Fibroblast of gingiva (primary cell): ENCODE data around the gene PODXL2.
"Not testable (repeated sequence)": the region's sequence is repeated elsewhere in the genome, so short reads cannot be mapped to it uniquely, and the experiment has no call there.

Experiments
- DNase-seq: peaks from one replicate; pipeline ENCODE4 v3.0.0-alpha.2; 2011; ENCODE audit warnings: low read depth

Gene PODXL2

DNA sequence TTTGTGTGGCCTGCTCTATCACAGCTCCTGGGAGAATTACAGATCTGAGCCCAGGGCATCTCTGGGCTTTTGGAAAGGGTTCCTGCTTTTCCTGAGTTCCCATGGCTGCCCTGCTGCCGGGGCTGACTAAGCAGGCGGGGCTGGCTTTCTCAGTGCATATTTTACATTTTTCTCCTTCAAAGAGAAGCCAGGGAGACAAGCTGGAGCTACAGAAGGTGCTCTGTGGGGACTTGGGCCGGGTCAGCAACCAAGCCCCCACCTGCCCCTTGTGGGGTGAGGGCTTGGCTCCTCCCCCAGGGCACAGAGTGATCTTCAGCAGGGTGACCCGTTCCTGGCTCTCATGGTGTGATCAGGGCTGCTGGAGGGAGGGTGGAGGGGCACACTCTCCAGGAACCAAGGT is 61.1 kb downstream of the PODXL2 start:
- peak; percentile 34 for DNase-seq

DNA sequence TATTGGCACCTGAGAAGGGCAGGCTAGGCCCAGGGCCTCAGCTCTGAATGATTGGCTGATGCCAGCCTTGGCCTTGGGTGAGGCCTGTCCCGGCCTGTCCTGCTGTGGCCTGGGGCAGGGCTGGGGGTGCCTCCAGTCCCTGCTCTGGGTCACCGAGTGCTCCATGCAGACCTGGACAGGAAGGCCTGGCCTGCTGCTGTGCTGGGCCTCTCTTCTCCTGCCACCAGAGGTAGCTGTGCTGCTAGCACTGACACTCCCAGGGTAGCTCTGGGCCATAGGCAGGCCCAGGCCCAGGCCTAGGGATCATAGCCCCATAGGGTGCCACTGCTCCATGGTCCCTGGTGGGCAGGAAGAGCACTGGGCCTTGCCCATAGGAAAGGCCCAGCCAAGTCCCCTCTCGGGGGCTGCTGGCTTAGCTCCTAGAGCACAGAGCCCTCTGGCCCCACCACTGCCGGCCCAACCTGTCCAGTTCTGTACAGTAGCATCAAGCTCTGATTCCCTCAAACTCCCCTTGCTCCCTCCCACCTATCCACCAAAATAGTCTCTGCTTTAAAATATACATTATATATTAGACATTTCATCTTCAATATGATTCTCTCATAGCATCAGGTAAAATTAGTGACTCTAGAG is 62.0 kb downstream of the PODXL2 start:
- peak; percentile 48 for DNase-seq

DNA sequence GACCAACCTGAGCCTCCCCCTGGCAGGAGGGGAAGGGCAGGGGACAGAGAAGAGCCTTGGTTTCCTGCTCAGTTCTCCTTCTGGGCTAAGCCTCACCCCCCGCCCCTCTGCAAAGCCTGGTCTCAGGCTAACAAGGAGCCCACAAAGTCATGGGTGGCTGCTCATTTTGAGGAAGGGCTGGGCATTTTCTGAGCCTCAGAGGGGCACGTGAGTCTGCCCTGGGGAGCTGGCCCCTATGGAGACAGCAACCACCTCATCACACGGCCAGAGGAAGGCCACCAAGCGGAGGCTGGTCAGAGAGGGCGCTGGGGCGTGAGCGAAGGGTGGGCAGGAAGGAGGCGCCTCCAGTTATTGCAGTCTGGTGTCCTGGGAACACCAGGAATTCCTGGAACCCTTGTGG is 62.5 kb downstream of the PODXL2 start:
- DNase-seq = no peak

DNA sequence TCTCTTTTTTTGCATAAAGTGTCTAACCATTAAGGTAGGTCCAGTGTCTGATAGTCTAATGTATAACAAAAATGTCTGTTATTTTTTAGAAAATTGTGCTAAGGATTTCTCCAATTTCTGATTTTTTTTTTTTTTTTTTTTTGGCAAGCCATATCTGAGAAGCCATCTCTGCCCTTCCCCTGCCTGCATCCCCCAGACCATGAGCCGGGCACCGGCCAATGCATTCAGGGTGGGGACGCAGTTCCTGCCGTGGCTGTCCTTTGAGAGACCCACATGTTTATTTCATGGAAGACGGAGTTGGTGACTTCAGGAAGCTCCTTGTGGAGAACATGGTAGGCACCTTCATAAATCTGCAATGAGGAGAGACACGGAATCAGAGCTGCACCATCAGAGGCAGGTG is 63.0 kb downstream of the PODXL2 start:
- no peak for DNase-seq

DNA sequence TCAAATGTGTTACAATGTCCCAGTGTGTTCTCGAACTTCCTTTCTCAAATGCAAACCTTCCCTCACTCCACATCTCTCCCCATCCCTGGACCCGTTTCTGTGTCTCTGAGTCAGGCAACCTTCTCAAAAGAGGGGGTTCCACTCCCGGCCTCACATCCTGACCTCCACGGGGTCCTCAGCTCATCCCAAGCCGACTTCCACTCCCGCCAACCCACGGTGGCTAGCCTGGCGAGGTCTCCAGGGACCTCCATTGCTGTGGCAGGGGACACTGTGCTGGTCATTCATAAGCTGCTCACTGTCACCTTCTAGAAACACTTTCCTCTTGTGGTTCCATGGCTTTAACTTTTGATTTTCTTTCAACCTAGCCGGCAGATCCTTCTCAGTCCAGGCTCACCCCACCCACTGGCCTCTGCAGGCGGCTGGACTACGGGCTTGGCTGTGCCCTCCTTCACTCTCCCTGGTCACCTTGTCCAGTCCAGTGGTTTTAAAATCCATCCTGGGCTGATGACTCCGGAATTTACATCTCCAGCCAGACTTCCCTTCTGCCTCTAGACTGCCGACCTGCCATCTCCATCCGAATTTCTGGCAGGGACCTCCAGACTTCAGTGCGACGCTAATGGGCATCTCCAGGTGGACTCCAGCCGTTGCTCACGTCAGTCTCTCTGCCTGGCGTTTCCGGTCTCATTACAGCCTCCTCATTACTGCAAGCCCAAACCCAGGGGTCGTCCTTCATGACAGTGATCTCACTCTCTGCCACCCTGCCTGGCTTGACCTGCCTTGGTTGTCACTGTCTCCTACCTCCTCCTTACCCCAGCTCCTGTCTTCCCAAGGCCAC is 63.7 kb downstream of the PODXL2 start:
- DNase-seq = no peak

DNA sequence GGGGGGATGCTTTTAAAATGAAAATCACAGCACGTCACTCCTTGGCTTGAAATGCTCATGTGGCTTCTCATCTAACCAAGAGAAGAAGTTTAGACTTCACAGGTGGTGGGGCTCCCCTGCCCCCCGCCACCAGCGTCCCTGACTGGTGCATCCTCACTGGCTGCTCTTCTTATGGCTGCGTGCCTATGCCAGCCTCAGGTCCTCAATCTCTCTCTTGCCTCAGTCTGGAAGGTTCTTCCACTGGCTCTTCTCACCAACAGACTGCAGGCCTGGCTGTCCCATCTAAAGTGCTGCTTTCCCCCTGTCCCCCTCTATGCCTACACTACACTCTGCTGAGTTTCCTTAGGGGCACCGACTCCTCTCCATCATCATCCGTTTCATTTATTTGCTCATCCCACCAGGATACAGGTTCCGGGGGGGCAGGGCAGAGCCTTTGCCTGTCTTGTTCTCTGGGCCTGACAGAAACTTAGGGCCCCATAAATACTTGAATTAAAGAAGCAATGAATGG is 64.4 kb downstream of the PODXL2 start:
- DNase-seq = no peak

DNA sequence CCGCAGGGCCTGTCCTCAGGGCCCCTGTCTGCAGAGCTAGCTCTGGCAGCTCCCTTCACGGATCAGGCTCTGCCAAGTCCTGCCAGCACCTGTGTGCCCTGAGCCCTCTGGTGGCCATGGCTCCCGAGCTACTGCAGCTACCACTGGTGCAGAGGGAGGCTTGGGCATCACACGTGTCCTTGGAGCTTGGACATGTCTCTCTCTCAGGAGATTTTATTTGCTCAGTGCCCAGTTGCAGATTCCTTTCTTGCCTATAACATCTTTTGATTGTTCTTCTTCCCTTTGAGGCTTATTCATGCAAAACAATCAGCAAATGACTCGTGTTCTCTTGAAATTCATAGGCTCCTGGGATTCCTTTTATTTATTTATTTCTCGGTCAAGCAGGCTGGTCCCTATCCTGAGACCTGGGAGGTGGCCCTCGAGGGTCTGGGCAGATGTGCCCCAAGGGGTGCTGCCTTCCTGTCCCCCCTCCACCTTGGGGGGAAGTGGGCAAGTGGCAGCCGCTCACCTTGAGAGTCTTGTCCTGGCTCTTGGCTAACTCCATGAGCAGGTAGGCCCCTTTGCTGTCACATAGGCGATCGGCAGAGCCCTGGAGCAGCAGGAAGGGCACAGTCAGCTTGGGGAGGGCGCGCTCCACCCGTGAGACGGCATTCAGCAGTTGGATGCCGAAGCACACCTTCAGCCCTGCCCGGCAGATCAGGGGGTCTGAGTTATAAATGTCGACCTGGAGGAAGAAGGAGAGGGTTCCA is 65.7 kb downstream of the PODXL2 start:
- no peak for DNase-seq

DNA sequence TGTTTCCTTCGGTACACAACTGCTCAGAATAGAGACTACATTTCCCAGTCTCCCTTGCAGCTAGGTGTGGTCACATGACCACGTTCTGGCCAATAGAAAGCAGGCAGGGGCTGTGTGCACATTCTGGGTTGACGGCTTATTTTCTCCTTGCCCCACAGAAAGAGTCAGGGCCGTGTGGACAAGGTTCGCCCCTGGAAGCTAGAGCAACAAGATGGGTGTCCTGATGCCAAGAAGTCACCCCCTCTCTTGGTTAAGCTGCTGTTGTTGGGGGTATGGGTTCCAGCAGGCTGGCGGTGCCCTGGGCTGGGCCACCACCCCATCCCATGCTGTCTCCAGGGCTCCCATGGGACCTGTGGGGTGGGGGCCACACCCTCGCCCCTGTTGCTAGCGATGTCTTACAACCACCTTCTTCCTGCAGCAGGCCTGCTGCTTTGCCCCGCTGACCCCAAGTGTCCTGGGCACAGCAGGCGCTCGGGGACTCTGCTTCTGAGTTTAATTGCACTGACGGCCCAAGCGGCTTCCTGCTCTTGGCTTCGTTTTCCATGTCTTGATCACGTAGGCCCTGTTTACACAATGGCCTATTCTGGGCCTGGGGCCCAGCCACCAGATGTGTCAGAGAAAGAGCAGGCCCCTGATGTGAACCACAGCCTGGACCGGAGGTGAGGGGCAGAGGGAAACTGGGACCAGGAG is 68.7 kb downstream of the PODXL2 start:
- peak; percentile 91 for DNase-seq

DNA sequence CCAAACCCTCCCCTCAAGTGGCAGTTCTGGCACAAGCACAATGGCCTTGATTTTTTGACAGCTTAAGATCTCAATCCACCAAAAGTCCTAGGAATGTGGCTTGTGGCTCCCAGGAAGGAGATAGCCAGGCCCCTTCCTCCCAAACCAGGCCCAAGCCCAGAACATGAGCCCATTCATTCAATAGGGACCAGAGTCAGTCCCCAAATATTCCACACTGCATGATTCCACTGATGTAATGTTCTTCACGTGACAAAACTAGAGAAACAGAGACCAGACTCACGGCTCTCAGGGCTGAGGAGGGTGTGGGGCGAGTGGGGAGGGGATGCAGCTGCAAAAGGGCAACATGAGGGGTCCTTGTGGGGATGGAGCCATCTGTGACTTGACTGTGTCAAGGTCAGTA is 69.3 kb downstream of the PODXL2 start:
- no peak for DNase-seq

DNA sequence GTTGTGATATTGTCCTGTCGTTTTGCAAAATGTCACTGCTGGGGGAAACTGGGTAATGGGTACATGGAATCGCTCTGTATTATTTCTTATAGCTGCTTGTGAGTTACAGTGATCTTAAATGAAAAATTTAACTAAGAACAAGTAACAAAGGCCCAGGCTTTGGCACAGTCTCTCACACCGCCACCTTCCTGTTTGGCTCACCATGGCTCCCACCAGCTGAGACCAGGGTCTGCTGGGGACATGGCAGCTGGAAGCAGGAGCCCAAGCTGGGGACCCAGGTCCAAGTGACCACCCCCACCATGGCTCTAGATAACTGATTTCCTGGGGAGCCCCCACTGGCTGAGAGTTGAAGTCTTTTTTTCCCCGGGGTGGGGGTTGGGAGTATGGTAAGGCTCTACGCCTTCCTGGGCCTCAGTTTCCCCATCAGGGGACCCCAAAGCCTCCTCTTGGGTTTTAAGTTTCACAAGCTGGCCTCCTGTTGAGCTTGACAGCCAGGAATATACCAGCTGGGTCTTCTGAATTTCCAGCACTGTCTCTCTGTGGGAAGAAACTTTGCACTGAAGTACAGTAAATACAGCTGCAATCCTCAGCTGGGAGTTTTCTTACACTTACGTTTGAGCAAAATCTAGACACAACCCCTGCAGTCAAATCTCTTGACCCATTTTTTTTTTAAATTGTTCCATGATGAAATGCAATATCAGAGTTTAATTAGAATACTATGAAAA is 69.9 kb downstream of the PODXL2 start:
- no peak for DNase-seq

DNA sequence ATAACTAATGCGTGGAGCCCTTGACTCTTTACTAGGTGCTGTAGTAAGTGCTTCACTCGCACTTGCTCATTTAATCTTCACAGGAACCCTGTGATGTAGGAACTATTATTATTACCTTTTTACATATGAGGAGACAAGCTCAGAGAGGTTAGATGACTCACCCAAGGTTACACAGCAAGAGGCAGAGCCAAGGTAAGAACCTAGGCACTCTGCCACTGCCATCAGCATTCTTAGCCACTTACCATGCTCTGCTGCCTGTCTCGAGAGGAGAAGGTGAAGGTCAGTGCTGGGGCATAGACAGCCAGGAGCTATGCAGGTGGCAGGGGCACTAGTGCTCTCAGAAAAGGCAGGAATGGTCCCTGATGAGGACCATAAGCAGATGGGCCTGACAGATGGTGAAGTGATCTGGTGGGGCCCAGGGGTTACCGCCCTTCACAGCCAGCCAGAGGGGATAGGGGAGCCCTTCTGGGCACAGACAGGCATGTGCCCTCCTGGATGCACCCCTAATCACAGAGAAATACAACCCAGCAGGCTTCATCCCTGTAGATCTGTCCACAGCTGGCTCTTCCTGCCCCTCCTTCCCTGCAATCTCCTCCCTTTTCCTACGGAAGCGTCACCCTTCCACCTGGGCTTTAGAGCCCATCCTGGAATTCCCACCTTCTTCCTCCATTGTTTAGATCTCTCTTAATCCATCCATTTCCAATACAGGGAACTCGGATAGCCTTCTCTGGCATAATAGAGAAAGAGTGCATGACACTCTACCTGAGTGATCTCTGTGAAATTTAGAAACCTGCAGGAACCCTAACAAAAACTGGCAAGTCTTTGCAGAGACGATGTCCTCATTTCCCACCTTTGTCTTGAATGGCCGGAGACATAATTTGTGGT is 70.7 kb downstream of the PODXL2 start:
- no peak for DNase-seq

DNA sequence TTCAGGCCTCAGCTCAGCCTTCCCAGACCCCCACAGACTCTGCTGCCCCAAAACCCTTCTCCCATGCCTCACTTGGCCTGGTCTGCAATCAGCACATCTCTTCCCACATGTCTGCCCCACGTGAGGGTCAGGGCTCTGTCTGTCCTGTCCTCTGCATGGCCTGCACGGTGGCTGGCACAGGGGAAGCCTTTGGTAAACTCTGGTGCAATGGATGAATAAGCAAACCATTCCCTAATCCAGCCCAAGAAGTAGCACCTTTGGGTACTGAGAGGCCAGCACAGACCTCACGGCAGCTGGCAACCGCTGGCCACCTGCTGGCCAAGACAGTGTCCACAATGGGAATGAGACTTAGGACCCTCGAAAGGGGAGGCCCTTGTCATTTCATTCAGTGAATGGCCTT is 71.4 kb downstream of the PODXL2 start:
- DNase-seq = no peak

DNA sequence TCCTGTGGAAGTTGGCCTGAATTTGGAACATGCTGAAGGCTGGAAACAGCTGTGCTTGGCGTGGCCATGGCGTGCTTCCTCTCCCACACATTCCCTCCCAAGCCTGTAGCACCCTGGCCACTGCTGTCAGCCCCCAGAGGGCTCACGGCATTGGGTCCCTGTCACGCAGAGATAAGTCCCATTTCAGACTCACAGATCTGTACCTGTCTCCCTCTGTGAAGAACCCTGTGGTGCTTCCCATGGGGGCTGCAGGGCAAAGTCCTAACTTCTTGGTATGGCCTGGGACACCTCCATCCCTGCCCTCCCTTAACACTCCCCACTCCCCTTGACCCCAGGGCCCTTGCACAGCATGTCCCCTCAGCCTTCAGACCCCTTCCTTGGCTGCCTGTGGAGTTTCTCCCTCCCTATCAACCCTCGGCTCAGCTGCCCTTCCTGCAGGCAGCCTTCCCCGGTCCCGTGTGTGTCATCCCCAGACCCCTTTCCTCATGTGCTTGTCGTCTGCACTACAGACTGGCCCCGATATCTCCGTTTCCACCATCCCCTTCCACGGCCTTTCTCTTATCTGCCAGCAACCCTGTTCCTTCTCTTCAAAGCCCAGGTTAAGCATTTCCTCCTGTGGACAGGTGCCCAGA is 72.4 kb downstream of the PODXL2 start:
- no peak for DNase-seq

DNA sequence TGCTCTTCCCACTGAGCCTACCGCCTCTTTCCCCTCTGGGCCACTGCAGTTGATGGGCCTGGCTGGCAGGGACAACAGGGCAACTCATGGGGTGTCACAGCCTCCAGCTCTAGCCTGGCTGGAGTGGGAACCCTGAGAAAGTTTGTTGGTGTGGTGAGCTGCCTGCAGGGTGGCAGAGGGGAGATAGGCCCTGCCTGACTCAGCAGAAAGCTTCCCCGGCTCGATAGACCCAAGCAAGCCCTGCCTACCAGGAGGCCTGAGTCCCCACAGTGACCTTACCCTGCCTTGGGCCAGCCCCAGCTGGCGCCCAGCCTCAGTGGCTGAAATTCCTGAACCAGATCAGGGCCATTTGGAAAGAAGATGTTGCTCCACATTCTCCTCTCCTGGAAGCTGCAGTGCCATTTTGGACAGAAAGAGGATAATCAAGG is 73.2 kb downstream of the PODXL2 start:
- peak; percentile 91 for DNase-seq

DNA sequence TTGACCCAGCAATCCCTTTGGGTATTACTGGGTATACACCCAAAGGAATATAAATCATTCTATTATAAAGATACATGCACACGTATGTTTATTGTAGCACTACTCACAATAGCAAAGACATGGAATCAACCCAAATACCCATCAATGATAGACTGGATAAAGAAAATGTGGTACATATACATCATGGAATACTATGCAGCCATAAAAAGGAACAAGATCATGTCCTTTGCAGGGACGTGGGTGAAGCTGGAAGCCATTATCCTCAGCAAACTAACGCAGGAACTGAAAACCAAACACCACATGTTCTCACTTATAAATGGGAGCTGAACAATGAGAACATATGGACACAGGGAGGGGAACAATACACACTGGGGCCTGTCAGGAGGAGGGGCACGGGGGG is 75.9 kb downstream of the PODXL2 start:
- not testable (repeated sequence) for DNase-seq

DNA sequence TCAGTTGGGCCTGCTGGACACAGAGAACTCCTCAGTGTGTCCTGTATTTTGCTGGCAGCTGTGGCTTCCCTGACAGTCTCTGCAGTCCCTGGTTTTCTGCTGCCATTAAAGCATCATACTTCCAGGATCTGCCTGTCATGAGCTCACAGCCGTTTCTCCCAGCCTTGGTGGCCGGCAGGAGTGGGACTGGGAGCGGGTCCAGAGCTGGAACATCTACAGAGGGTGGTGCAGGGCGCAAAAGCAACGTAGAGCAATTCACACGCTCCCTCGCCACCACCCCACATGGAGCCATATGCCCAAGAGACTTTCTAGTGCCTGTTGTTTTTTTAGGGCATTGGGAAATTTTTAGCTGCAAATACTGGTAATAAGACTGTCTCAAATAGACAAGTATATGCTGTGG is 77.3 kb downstream of the PODXL2 start:
- DNase-seq = no peak

DNA sequence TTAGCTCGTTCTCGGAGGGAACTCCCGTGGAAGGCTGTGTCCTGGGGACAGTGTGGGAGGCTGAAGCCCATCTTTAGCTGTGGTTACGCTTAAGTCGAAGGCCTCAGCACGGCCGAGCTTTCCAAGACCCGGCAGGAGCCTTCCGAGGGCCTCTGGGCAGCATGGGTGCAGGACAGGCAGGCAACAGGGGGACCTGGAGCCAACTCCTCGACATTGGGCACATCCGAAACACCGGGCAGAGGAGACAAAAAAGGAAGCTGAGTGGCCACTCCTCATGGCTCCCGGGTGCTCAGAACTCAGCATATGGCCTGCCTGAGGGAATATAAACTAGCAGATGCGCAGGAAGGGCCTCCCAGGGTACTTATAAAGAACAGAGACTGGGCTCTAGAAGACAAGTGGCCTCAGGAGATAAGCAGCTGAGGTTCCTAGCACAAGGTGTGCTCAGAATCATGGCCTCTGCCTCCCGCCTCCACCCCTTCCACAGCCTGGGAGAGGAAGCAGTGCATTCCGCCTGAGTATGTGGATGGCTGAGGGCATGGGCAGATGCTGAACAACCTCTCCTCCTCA is 77.9 kb downstream of the PODXL2 start:
- no peak for DNase-seq

DNA sequence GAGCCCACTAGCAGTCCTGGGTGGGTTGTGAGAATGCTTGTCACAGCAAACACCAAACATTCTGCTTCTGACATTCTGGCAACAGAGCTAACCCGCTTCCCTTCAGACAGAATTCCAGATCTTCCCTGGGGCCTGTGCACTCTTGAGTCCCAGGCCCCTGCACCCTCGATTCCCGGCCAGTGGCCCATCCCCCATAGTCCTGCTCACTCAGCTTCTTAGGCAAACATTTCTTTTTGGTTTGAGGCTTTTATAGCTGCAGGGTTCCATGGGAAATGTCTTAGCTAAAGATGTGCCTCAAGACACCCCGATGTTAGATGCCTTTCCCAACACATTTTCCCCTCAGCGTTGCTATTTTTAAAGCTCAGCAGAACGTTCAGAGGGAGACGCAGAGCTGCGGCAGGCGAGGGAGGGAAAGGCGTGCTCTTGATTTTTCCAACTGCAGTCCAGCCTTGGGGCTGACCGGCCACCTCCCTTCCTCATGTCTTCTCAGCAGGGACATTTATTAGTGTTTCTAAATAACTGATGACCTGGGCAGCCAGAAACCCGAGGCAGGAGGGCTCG is 78.9 kb downstream of the PODXL2 start:
- no peak for DNase-seq

DNA sequence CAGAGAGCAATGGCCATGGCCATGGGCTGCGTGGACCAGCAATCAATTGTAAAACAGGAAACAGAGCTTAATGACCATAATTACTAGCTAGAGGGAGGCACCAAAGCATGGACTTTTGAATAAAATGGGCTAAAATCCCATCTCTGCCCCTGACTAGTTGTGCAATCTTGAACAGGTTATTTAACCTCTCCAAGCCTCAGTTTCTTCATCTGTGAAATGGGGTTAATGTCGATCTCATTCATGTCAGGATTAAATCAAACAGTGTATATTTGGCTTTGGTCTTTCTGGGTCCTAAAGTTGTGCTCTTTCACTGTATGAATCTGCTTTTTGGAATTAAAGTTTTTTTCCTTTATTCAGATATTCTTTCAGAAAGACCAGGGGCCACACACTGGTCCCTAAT is 79.9 kb downstream of the PODXL2 start:
- DNase-seq = no peak
